C4-2B (cell line): ENCODE measurements around the gene PTPN1.
"Not testable (repeated sequence)": the region's sequence is repeated elsewhere in the genome, so short reads cannot be mapped to it uniquely, and the experiment has no call there.

Experiments used
- ZFX ChIP-seq: fragments of 450-650 bp; IDR thresholded peaks from 2 replicates; pipeline ENCODE4 v1.6.1; 2017
- TF ChIP-seq, protein P1 (sequence below): fragments of 450-650 bp; conservative IDR thresholded peaks from 2 replicates; pipeline ENCODE4 v1.5.1; 2017; ENCODE audit warnings: mild to moderate bottlenecking

- TF ChIP-seq, protein P1, sequence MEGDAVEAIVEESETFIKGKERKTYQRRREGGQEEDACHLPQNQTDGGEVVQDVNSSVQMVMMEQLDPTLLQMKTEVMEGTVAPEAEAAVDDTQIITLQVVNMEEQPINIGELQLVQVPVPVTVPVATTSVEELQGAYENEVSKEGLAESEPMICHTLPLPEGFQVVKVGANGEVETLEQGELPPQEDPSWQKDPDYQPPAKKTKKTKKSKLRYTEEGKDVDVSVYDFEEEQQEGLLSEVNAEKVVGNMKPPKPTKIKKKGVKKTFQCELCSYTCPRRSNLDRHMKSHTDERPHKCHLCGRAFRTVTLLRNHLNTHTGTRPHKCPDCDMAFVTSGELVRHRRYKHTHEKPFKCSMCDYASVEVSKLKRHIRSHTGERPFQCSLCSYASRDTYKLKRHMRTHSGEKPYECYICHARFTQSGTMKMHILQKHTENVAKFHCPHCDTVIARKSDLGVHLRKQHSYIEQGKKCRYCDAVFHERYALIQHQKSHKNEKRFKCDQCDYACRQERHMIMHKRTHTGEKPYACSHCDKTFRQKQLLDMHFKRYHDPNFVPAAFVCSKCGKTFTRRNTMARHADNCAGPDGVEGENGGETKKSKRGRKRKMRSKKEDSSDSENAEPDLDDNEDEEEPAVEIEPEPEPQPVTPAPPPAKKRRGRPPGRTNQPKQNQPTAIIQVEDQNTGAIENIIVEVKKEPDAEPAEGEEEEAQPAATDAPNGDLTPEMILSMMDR, result not testable (repeated sequence)
- TF ChIP-seq ZFX, result not testable (repeated sequence)
Observed at GRCh38 chr20:50507745-50508144, 2.4 kb upstream of the PTPN1 start.
